SHP77 treated with DMSO at 0.1 percent for 48 hours (cell line): ENCODE data around the gene SLC29A1.

Experiments
- DNase-seq: peaks from one replicate; lab custom pipeline; 2025; lab: John Stamatoyannopoulos, UW

SLC29A1 gene

DNA sequence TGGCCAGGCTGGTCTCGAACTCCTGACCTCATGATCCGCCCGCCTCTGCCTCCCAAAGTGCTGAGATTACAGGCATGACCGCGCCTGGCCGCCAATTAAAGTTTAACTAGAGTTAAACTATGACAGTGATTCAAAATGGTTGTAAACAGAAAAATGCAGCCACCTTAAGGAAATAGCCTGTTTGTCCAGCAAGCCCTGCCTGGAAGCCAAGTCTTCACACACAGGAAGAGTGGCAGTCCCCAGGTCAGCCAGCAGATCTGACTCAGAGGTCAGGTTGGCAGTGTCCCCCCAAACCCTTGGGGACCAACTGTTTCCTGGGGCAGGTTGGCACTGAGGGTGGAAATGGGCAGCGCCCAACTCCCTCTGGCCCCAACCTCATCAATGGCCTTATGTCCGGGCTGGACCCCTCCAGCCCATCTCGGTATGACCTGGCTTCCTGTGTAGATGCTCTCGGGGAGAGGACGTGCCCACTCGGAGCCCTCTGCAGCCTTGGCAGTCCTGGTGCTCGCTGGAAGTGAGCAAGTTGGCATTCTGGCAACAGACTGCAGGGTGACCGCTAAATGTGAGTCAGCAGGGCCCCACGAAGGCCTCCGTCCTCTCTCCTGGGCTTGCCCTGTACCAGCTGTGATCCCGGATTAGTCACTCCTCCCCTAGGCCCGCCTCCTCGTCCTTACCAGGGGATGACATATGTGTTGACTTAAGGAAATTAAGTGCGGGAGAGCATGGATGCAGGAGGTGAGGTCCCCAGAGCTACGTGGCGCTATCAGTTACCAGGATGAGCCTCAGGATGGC, 13.8 kb downstream of the SLC29A1 start:
- peak; percentile 72 for DNase-seq

DNA sequence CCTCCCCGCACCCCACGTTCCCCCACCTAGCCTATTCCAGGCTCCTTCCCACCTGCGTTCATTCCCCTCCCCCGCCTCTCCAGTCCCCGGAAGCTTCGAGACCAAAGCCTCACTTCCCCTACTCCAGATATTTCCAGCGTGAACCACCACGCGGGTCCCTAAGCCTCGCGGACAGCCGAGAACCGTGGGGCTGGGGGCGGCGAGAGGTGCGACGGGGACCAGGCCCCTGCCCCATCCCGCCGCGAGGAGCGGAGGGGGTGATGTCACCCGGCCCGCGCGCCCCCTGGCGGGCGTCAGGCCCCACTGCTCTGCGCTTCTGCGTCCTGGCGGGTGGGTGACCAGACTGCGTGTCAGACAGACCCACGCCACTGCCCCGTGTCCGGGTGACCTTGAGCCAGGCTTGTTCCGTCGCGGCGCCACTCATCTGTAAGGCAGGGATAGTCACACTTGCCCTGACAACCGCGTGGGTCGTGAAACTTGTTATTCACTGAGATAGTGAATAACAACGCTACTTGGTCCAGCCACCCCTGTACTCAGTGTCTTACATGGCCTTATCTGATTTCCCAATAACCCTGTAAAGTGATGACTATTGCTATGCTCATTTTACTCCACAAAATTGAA, 14.5 kb downstream of the SLC29A1 start:
- no peak for DNase-seq

DNA sequence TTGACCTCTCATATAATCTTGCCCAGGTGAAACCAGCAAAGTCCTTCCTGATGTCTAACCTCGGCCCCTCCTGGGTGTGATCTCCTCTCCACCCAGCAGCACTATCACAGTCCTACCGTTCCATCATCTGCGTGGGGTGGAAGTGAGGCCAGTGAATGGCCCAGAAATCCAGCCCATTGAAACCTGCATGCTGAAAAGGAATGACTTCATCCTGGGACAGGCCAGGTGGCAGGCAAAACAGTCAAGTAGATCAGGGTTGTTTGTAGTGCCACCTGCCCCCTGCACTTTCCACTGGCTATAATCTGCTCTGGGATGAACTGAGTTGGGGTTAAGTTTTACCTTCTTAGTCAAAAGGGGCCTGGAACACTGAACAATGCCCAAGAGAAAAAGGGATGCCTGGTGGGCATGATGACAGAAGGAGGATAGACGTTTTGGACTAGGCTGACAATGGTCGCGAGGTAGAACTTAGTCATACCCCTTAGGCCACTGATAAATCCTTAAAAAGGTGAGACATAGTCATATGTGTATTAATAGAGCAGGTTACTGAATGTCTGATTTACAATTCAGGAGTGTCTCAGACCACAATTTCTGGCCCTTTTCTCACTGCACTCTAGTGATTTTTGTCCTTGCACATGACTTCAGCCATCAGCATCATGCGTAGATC, 15.4 kb downstream of the SLC29A1 start:
- no peak for DNase-seq

DNA sequence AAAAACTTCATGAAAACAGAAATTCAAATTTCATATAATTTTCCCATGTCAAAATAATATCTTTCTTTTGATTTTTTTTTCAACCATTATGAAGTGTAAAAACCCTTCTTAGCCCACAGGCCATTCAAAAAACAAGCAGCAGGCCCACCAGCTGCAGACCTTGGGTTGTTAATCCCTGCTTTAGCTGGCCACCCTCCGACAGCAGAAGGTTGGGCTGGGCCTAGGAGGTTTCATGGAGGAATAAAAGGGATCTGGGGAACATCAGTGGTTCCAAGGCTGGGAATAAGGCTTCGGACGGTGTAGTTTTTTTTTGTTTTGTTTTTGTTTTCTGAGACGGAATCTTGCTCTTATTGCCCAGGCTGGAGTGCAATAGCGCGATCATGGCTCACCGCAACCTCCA, 19.9 kb downstream of the SLC29A1 start:
- no peak for DNase-seq

DNA sequence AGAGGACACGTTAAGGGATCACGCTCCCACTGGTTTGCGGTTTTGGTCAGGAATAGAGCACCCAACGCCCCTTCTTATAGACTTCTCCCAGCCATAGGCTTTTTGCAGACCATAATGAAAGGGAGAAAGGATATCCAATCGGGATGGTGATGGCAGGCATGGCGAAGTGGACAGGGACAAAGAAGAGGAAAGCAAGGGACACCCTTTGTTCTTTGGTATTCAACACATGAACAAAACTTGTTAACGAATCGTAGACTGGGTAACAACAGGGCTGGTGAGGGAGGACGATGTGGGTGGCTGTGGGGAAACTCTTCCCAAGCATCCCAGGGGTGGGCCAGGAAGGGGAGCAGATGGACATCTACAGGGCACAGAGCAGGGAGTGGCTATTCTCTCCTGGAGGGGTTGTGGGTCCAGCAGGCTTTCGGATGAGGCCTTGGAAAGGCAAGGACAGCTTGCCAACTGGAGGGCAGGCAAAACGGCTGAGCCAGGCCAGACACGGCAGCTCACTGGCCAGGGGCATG, 22.1 kb downstream of the SLC29A1 start:
- DNase-seq = no peak

DNA sequence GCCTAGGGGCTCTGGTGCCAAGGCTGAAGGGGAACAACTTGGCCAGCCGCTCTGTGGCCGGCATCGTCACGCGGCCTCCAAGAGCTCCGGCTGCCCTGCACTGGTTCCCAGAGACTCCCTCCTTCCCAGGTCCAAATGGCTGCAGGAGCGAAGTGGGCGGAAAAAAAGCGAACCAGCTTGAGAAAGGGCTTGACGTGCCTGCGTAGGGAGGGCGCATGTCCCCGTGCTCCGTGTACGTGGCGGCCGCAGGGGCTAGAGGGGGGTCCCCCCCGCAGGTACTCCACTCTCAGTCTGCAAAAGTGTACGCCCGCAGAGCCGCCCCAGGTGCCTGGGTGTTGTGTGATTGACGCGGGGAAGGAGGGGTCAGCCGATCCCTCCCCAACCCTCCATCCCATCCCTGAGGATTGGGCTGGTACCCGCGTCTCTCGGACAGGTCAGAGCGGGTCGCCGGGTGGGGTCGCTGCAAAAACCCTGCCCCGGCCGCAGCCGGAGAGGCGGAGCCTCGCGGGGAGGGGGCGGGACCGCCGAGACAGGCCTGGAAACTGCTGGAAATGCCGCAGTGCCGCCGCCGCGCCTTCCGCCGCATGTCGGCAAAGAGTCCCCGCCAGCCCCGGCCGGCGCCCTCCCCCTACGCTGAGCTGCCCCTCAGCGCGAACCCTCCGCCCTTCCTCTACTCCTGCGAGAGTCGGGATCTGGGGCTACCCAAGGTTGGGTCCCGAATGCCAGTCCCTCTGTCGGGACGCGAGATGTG, 22.7 kb downstream of the SLC29A1 start:
- peak; percentile 66 for DNase-seq

DNA sequence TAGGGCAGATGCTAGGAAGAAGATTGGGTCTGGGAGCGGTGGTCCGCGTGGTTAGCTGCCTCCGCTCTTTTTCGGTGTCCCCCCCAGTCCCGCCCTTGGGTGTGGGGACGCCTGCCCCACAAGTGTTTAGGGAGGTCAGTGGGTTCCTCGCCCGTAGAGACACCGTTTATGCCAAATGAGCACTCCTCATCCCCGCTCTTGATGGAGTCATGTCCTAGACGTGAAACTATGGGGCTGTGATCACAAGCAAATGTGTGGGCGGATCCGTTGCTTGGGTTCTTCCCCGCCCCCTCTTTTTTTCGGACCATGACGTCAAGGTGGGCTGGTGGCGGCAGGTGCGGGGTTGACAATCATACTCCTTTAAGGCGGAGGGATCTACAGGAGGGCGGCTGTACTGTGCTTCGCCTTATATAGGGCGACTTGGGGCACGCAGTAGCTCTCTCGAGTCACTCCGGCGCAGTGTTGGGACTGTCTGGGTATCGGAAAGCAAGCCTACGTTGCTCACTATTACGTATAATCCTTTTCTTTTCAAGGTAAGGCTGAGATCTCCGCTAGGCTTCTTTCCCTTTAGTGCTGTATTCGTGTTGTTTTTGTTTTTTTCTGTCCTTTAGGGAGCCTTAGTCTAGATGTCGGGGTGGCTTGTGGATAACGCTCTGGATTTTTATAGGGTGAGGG, 23.4 kb downstream of the SLC29A1 start, which contains the start of gene HSP90AB1:
TSS of gene HSP90AB1 (plus strand) at position 439 of the 675 bp plus-strand sequence. CDS start 1,529 bp downstream, outside the sequence.
- peak; percentile 84 for DNase-seq

DNA sequence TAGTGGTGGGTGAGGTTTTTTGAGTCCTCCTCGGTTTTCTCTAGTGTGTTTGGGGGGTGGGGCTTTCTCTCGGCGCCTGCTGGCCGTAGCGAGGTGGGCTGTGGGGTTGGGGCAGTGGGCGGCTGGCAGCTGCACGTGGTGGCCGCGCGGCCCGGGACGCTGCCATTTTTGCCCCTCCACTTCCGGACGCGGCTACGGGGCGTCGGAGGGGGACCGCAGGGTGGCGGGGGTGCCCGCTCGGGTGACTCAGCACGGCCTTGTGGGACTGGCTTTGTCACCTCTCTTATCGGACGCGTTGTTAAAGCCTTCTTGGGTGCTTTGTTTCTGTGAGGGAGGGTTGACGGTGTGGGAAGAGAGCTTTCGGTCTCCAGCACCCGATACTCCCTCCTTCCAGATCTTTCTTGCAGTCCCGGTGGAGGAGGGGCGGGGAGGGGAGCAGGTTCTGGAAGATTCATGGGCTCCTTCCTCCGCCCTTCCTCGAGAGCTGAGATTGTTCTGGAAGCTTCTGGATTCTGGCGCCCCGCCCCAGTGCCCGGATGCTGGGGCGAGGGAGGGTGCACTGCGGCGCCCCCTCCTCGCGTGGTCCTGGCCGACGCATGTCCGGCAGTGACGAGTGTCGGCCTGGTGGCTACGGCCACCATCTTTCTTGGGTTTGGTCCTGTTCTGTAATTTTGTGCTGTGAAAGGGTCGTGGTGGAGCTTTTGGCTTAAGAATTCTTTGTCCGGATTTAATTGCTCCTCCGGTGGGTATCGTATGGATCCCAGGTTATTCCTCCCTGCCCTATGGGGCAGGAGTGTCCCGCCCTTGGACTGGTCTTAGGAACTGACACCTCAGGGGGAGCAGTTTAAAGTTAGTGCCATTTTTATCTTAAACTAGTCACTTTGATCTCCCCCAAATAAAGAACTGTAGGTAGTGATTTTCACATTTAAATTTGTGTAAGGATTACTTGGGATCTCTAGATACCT, 24.2 kb downstream of the SLC29A1 start:
- DNase-seq = no peak

DNA sequence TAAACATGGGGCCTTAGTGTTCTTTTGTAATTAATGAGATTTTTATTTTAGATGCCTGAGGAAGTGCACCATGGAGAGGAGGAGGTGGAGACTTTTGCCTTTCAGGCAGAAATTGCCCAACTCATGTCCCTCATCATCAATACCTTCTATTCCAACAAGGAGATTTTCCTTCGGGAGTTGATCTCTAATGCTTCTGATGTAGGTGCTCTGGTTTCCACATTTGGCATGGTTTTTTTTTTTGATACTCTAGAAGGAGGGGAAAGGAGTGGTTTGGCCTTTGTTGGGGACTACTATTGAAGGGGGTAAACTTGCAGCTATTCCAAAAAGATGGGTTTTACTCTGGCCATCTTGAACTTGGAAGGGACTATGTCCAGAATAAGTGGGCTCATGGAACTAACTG, 25.2 kb downstream of the SLC29A1 start:
- no peak for DNase-seq

DNA sequence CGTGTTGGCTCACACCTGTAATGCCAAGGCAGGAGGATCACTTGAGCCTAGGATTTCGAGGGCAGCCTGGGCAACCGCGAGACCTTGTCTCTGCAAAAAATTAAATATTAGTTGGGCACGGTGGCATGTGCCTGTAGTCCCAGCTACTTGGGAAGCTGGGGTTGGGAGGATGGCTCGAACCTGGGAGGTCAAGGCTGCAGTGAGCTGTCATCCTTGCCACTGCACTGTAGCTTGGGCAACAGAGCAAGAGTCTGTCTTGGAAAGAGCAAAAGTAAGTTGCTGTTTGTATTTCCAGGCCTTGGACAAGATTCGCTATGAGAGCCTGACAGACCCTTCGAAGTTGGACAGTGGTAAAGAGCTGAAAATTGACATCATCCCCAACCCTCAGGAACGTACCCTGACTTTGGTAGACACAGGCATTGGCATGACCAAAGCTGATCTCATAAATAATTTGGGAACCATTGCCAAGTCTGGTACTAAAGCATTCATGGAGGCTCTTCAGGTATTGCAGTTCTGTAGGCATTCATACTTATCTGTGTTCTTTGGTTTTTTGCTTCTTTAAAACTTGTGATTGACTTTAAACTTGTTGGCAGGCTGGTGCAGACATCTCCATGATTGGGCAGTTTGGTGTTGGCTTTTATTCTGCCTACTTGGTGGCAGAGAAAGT, 25.8 kb downstream of the SLC29A1 start:
- no peak for DNase-seq

DNA sequence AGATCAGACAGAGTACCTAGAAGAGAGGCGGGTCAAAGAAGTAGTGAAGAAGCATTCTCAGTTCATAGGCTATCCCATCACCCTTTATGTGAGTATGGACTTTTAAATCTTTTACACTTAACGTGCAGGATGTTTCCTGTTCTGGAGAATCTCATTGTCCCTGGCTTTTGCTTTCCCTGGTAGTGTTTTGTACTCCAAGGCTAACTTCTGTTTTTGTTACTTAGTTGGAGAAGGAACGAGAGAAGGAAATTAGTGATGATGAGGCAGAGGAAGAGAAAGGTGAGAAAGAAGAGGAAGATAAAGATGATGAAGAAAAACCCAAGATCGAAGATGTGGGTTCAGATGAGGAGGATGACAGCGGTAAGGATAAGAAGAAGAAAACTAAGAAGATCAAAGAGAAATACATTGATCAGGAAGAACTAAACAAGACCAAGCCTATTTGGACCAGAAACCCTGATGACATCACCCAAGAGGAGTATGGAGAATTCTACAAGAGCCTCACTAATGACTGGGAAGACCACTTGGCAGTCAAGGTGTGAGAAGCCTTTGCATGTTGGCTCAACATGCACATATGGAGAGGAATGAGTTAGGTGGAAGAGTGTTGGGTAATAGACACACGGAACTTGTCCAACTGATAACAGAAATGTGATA, 26.8 kb downstream of the SLC29A1 start:
- DNase-seq = no peak

DNA sequence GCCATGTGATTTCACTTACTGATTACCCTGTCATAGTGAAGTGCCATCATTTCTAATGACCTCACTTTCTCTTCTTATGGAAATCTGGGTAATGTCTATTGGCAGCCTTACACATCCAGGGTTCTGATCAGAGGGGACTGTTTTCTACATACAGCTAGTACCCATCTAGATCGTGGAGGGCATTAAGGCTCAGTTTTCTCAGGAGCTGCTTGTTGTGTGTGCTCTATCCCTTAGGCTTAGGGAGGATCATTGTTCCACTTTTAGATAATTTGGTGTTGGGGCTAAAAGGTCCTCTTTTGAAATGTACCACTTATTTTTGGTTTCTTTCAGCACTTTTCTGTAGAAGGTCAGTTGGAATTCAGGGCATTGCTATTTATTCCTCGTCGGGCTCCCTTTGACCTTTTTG, 27.3 kb downstream of the SLC29A1 start:
- DNase-seq = no peak

DNA sequence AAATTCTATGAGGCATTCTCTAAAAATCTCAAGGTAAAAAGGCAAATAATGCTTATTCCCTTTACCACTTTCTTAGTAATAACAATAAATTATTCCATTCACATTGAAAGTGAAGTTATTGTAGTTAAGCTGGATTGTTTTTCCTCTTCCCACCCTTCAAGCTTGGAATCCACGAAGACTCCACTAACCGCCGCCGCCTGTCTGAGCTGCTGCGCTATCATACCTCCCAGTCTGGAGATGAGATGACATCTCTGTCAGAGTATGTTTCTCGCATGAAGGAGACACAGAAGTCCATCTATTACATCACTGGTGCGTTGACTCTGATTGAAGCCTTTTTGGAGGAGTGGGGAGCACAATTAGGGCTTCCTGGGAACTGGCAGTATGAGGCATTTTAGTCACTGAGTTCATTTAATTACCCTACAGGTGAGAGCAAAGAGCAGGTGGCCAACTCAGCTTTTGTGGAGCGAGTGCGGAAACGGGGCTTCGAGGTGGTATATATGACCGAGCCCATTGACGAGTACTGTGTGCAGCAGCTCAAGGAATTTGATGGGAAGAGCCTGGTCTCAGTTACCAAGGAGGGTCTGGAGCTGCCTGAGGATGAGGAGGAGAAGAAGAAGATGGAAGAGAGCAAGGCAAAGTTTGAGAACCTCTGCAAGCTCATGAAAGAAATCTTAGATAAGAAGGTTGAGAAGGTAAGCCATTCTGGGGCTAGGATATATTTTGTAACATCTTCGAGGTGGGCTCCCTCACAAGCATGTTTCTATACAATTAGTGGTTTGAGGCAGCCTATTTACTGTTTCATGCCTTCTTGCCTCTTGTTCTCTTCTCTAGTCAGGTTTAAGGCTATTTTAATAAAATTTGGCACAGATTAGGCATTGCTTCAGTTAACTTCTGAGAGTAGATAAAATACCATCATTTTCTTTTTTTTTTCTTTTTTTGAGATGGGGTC, 28.5 kb downstream of the SLC29A1 start:
- no peak for DNase-seq

DNA sequence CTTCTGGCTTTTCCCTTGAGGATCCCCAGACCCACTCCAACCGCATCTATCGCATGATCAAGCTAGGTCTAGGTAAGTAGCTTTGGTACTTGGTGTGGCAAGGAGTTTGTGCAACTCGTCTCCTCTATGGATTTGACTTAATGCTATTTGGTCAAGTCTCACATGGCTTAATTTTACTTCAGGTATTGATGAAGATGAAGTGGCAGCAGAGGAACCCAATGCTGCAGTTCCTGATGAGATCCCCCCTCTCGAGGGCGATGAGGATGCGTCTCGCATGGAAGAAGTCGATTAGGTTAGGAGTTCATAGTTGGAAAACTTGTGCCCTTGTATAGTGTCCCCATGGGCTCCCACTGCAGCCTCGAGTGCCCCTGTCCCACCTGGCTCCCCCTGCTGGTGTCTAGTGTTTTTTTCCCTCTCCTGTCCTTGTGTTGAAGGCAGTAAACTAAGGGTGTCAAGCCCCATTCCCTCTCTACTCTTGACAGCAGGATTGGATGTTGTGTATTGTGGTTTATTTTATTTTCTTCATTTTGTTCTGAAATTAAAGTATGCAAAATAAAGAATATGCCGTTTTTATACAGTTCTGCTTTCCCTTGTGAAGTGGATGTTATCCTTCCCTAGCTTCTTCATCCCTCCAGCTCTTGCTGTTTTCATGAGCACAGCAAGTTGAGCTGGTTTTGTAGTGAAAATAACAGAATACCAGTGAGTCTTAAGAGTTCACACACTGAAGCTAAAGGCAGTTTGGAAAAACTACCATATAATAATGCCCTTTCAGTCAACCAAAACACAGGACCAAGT, 30.1 kb downstream of the SLC29A1 start:
- DNase-seq = no peak

DNA sequence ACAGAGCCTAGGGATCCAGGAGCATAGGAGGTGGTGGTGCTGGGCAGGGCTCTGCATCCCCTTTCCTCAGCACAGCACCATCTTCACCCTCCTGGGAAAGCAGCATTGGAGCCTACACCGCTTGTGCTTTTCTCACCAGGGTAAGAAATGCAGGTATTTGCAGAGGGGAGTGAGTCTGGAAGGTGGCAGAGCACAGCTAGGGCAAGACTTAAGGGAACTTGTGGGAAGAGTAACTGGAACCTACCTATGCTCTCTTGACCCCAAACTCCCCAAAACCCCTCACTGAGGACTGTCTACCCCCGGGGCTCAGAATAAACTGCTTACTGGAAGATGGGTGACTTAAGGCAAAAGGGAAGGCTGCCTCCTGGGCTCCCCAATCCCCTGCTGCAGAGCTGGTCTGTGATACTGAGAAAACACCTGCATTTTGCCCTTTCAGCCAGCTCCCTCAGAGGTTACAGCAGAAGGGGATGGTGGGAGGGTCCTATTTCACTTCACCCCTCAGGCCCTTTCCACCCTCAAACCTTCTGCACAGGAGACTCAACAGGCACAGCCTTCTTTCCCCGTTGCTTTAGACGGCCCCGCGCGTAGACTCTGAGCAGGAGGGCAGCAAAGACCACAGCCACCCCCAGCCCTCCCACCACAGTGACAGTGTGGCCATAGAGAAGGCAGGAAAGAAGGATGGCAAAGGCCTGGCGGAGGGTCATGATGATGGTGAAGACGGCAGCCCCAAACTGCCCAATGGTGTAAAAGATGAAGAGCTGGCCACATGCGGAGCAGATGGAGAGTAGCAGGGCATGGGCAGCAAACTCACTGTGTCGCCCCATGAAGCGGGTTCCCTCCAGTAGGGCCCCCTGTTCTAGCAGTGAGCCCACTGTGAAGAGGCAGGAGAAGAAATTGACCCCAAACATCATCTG, 31.1 kb downstream of the SLC29A1 start:
- DNase-seq = no peak
